Suprapubic skin (tissue), 4 donors: Measurements from ENCODE around the gene PDXDC1. TPM values are rescaled to one million over a fixed set of nuclear protein-coding genes. Genes with fewer than 3 reads are reported as not detected.
A peak's percentile ranks its signal among the peaks of the same experiment; 100 is the strongest.
"Not testable (repeated sequence)": the region's sequence is repeated elsewhere in the genome, so short reads cannot be mapped to it uniquely, and the experiment has no call there.

Experiments used
- DNase-seq, 2 donors: peaks; one replicate each; pipeline ENCODE4 v3.0.0-alpha.2; 2019; ENCODE audit warnings: low spot score in 2 of 2
- H3K27ac ChIP-seq: fragments of 200-600 bp; sonication (generic); one replicate; pipeline ENCODE4 v1.5.1; 2019
- H3K27me3 ChIP-seq: fragments of 200-600 bp; sonication (generic); one replicate; pipeline ENCODE4 v1.5.1; 2019
- H3K36me3 ChIP-seq: fragments of 200-600 bp; sonication (generic); one replicate; pipeline ENCODE4 v1.5.1; 2019
- H3K4me1 ChIP-seq: fragments of 200-600 bp; sonication (generic); one replicate; pipeline ENCODE4 v1.5.1; 2019
- H3K4me3 ChIP-seq: fragments of 200-600 bp; sonication (generic); one replicate; pipeline ENCODE4 v1.5.1; 2019; ENCODE audit warnings: mild to moderate bottlenecking
- H3K9me3 ChIP-seq: fragments of 200-600 bp; sonication (generic); one replicate; pipeline ENCODE4 v1.5.1; 2019
- WGBS: methylation state at CpG from one replicate; pipeline ENCODE4 v1.1.5; 2018; 5-methylcytosine and 5-hydroxymethylcytosine counted together
- total RNA-seq, 4 donors: library from RNA; depleted of rRNA; stranded (reverse); fragments of >200 nt; gene quantifications; one replicate each; pipeline ENCODE4 v1.1.0, GENCODE V29; 2016

Gene PDXDC1
- total RNA-seq, 4 donors from 2014 or later, result 37.8 to 81.0 (median 62.4) TPM

DNA sequence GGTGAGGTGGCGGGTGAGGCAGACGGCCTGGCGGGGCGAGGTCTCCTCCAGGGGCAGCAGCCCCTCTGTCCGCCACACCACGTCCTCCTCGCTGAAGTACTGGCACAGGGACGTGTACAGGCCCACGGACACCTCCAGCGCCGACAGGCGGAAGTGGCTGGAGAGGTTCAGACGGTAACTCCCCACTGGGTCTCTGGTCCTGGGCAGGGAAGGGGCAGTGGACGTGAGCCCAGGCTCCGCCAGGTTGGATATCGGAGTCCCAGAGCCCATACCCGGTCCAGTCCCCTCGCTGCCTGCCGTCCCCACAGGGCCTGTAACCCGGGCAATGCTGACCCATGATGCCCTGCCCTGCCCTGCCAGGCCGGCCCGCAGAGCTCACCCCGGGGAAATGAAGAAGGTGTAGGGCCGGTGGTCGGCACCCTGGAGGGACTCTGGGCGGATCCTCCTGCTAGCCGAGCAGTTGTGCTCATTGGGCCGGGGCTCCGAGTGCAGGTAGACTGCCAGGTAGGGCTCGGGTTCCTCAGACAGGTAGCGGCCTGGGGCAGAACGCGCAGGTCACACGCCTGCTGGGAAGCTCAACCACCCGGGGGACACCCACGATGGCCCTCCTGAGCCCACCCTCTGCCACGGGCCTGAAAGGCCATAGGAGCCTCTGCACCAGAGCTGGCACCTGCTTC, 155.6 kb downstream of the PDXDC1 start:
- H3K27me3 ChIP-seq, H3K9me3 ChIP-seq, H3K27ac ChIP-seq, H3K4me3 ChIP-seq, H3K4me1 ChIP-seq: not testable (repeated sequence)
- H3K36me3 ChIP-seq, result peaks cover 46% of the 10 kb centered on the region
- DNase-seq, result peak; percentile 37 to 63
- WGBS, result no CpG with 5 or more reads among the region's 37 CpGs

GRCh38 chr16:15130943-15131700, 156.3 kb downstream of the PDXDC1 start:
- not testable (repeated sequence) for H3K27me3 ChIP-seq, H3K4me1 ChIP-seq, H3K27ac ChIP-seq, H3K4me3 ChIP-seq, H3K9me3 ChIP-seq
- DNase-seq, result peak; percentile 13 to 32
- 91% methylated on average over 15 of the region's 51 CpGs for WGBS
- peaks cover 46% of the 10 kb centered on the region for H3K36me3 ChIP-seq

DNA sequence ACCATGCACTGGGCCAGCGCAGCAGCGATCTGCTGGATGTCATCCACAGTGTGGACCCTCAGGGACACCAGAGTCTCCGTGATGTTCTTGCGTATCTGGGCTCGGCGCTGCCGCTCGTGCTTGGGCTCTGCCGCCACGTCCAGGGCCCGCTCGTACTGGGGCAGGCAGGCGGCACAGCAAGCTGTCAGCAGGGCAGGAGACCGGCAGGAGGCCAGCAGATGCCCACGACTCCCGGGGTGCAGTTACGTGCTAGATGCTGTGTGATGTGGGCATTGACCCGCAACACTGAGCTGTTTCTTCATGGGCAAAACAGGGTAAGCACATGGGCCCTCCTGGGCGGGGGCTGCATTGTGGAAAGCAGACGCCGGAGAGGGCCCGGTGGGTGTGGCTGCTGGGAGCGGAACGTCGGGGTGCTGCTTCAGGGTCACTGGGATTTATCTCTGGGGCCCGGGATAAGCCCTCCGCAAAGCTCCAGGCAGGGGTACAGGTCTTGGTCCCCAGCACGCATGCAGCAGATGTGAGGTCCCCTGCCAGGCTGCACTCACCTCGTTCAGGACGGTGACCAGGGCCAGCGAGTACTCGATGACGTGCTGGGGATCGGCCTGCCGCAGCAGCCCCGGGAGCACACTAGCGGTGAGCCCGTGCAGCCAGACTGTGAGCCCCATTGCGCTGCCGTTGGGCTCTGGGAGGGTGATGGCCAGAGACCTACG, 158.0 kb downstream of the PDXDC1 start:
- WGBS, result 96% methylated on average over 9 of the region's 41 CpGs
- peaks cover 34% of the 10 kb centered on the region for H3K36me3 ChIP-seq
- not testable (repeated sequence) for H3K9me3 ChIP-seq, H3K4me1 ChIP-seq, H3K27ac ChIP-seq, H3K27me3 ChIP-seq, H3K4me3 ChIP-seq
- DNase-seq, result peak; percentile 31 to 50

GRCh38 chr16:15133554-15133953, 158.7 kb downstream of the PDXDC1 start:
- not testable (repeated sequence) for H3K4me3 ChIP-seq, H3K27ac ChIP-seq, H3K27me3 ChIP-seq, H3K9me3 ChIP-seq, H3K4me1 ChIP-seq
- WGBS, result no CpG with 5 or more reads among the region's 31 CpGs
- peaks cover 27% of the 10 kb centered on the region for H3K36me3 ChIP-seq
- DNase-seq, result peak; percentile 43 to 46

- not testable (repeated sequence) for H3K27ac ChIP-seq, H3K9me3 ChIP-seq, H3K4me1 ChIP-seq, H3K27me3 ChIP-seq, H3K4me3 ChIP-seq
- H3K36me3 ChIP-seq, result peaks cover 20% of the 10 kb centered on the region
- 97% methylated on average over 10 of the region's 33 CpGs for WGBS
- peak in 1 of 2 donors; percentile 48 for DNase-seq
These were observed 160.1 kb downstream of the PDXDC1 start for GRCh38 chr16:15134752-15135482.

- H3K27ac ChIP-seq, H3K9me3 ChIP-seq, H3K27me3 ChIP-seq, H3K4me3 ChIP-seq: not testable (repeated sequence)
- WGBS, result 40% methylated on average over 1 of the region's 50 CpGs
- Histone ChIP-seq H3K36me3 (peaks cover 15% of the 10 kb centered on the region), H3K4me1 (peaks cover 12% of the 10 kb centered on the region)
- DNase-seq, result peak in 1 of 2 donors; percentile 57
These were observed 160.9 kb downstream of the PDXDC1 start for GRCh38 chr16:15135483-15136360.

DNA sequence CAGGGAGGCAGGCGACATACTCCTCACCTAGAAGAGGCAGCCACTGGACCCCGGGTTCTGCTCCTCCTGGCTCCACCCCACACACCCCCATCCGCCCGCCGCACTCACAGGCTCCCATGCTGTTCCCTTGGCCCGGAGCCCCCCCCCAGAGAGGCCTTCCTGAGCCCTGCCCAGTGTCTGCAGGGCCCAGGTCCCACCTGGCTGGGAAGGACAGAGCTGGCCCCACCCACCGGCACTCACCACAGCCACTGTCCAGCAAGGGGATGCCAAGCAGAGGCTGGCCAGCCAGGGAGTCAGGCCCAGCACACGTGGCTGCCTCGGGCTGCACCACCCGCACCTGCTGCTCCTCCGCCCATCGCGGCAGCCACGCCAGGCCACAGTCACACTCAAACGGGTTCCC, 162.7 kb downstream of the PDXDC1 start:
- H3K27ac ChIP-seq, result not testable (repeated sequence)
- WGBS, result 40% methylated on average over 1 of the region's 15 CpGs

GRCh38 chr16:15140444-15141365, 165.9 kb downstream of the PDXDC1 start:
- Histone ChIP-seq H3K4me1 (peaks cover 62% of the 10 kb centered on the region), H3K27ac (peak overlapping the region; percentile 10), H3K4me3 (peak overlapping the region; percentile 14)
- WGBS, result 54% methylated on average over 16 of the region's 30 CpGs
- DNase-seq, result peak in 1 of 2 donors; percentile 79
- not testable (repeated sequence) for H3K27me3 ChIP-seq, H3K9me3 ChIP-seq, H3K36me3 ChIP-seq

More for the DNA sequence above, 162.7 kb downstream of the PDXDC1 start:
- peak in 1 of 2 donors; percentile 67 for DNase-seq
- H3K4me1 ChIP-seq, result peaks cover 30% of the 10 kb centered on the region
- H3K27me3 ChIP-seq, H3K36me3 ChIP-seq, H3K9me3 ChIP-seq, H3K4me3 ChIP-seq: not testable (repeated sequence)
